GM18873 (cell line): ENCODE results near the gene QRFPR.
"Not testable (repeated sequence)": the region's sequence is repeated elsewhere in the genome, so short reads cannot be mapped to it uniquely, and the experiment has no call there.

ENCODE experiments used
- ATAC-seq: cut with Tn5 transposase; IDR thresholded peaks from one replicate; pipeline ENCODE4 v1.9.1; 2021; ENCODE audit warnings: mild to moderate bottlenecking, moderate library complexity, moderate number of reproducible peaks; ENCODE audit not compliant: unreplicated experiment, low FRiP score

Gene QRFPR

DNA sequence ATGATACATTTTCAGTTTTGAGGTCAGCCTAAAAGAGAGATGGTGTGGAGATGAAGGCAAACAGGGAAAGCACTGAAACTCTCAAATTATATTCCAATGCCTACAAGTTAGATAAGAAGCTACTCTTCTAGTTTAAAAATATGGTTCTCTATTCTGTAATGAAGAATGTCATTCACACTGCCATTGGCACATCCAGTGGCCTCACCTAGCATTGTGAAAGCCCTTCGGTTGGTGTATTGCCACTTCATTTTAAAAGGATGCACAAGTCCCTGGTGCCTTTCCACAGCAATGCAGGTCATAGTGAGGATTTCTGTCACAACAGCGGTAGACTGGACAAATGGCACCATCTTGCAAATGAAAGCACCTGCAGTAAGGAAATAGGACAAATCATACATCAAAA is 40.6 kb downstream of the QRFPR start:
- no peak for ATAC-seq

DNA sequence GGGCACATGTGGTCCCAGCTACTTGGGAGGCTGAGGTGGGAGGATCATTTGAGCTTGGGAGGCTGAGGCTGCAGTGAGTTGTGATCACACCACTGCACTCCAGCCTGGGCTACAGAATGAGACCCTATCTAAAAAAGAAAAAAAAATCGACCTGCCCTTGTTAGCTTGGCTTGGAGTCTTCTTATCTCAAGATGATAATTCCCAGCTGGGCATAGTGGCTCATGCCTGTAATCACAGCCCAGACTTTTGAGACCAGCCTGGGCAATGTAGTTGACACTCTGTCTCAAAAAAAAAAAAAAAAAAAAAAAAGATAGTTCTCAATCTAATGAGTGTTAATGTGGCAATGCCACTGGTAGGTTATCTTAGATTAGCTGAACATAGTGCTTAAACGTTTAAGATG is 41.0 kb downstream of the QRFPR start:
- ATAC-seq = no peak

DNA sequence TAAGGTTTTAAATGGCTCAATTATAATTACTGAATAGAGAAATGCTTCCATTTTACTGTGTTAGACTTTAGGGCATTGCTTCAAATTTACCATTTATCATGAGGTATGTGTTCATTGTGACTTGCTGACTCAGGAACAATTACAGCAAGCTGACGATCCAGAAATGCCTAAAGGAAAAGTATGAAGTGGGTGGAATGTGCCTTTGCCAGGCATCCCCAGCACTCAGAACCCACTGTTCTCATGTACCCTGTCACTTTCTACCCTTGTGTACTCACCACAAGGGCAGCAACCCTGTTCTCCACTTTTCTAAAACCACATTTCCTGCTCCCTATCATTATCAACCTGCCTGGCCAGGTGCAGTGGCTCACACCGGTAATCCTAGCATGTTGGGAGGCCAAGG is 41.5 kb downstream of the QRFPR start:
- no peak for ATAC-seq

DNA sequence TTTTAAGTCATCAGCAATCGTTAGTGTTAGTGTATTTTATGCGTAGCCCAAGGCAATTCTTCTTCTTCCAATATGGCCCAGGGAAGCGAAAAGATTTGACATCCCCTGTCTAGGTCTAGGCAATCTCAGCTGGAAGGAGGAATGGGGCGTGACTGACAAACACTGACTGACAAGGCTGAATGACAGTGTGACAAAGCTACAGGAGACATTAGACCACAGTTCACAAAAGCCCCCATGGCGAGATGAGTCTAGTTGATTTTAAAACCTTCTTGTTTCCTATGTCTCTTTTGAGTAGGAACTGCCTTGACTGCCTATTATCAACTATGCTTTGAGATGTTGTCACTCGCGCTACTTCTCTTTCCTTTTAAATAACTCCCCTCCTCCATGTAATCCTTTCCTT is 42.3 kb downstream of the QRFPR start:
- ATAC-seq = no peak

DNA sequence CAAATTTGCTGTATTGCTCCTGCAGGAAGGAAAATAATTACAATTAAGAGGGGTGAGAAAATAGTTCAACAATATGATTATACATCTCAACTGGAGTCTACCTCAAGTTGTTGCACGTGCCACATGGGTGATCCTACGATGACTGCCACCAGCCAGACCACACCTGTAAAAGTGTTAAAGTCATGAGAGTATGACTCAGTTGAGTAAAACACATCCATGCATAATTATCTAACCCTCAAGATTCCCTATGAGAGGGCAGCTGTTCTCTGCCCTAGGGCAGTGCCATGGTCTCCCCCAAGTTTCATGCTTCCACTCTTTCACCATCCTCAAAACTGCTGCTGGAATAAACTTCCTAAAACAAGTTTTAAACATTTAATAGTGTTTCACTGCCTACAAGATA is 44.1 kb downstream of the QRFPR start:
- no peak for ATAC-seq

DNA sequence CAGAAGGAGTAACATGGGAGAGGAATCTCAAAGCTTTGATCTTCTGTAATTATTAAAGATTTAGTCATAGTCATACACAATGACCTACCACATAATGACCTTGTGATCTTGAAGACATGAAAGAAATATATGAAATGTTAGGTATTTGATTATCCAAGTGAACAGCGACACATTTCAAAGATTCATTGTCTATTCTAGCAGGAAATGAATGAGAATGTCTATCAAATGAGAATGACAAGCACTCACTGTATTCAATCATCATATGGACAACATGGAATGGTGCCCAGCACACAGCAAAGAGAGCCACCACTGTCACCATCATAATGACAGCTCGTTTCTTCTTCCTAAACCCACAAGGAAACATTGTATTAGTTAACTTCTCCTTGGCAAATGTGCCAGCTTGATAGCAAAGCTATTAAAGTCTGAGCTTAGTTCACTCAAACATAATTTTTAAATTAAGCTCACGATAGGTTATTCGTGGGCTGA is 50.6 kb downstream of the QRFPR start:
- no peak for ATAC-seq

DNA sequence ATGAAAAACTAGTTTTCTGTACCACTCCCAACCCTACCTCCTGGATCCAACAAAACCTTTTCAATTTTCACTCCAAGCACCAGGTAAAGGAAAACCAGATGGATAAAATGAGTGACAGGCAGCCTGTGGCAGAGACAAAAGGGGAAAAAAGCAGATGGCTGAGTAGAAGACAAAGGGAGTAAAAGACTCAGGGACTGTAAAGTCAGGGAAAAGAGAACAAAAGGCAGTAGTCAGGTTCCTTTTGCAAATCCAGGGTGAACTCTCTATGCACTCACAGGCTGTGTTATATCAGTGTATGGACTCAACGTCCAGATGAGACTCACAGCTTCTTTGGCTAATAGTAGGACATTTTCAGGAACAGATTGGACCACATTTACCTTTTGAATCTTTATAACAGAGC is 54.2 kb downstream of the QRFPR start:
- no peak for ATAC-seq

DNA sequence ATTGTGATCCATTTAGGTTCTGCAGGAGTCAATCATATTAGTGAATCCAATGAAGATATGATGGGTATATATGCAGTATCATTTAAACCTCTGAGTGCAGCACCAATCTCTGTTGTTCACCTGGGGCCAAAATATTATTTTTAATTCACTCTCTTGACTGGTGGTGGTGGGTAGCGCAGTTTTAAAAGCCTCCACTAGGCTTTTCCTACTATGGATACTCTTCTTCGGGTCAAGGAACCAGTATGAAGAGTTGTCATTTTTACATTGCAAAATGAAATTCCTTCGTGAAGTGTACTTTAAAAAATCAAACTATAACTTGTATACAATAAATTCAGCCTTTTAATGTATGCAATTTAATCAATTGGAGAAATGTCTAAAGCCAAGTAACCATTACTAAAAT is 56.5 kb downstream of the QRFPR start:
- no peak for ATAC-seq

DNA sequence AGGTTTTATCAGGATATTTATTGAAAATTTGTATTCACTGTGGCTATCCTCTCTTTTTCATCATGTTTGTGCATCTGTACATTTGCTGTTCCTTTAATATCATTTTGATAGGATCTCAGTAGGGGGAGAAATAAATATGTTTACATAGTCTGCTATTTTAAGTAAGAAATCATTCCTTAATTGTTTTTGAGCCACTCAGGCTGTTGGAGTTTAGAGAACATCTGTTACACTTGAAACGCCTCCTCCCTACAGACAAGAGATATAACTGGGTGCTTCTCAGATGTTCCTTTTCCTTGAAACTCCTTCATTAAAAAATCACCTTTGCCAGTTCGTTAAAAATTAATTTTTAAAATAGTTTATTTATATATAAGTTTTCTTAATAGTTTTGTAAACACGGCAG is 59.4 kb downstream of the QRFPR start:
- no peak for ATAC-seq

DNA sequence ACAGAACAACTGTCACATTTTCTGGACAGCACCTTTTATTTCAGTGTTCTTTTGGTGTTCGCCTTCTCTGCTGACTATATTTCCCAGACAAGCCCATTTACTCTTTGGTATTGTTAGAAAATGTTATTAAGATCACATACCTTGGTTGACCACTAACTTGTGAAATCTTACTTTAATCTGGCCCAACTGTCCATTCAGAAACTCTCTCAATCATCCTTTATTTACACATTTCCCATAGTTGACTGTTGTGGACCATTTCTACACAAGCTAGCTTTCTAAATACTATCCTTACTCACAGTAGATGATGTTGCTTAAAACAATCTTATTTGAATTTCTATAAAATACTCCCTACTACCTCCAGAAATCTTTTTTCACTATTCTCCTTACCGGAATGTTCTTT is 64.7 kb downstream of the QRFPR start:
- no peak for ATAC-seq

DNA sequence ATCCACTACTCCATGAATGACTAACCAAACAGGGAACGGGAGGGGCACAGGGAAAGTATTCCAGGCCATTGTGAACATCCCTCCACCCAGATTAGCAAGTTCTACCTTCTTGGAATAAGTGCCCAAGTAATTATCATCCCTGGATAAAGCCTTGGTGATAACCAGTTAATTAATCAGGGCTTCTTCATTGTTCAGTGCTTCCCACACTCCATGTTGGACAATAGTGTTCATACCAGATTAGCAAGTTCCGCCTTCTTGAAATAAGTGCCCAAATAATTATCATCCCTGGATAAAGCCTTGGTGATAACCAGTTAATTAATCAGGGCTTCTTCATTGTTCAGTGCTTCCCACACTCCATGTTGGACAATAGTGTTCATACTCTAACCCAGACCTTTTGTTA is 67.4 kb downstream of the QRFPR start:
- ATAC-seq = not testable (repeated sequence)

DNA sequence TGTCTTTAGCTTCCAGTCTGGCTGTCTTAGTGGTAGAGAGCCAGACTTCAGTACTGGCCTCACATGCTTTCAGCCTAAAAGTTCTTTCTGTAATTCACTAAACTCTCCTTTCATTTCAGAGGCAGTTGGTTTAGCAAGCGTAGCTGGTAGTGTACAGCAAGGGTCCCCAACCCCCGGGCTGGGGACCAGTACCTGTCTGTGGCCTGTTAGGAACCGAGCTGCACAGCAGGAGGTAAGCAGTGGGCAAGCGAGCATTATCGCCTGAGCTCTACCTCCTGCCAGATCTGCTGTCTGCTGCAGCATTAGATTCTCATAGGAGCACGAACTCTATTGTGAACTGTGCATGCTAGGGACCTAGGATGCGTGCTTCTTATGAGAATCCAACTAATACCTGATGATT is 72.0 kb downstream of the QRFPR start:
- no peak for ATAC-seq

DNA sequence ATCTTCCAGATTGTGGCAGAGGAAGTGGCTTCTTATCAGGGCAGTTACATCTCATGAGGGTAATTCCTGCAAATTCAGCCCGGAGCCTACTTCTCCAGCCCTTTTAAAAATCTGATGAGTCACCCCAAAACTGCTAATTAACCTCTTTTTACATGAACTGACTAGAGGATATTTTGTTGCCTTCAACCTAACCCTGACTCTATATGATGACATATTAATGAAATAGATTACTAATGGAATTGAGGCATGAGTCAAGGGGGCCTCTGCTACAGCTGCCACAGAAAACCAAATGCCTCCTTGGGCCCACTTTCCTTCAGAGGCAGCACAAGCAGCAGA is 72.5 kb downstream of the QRFPR start:
- ATAC-seq = no peak

DNA sequence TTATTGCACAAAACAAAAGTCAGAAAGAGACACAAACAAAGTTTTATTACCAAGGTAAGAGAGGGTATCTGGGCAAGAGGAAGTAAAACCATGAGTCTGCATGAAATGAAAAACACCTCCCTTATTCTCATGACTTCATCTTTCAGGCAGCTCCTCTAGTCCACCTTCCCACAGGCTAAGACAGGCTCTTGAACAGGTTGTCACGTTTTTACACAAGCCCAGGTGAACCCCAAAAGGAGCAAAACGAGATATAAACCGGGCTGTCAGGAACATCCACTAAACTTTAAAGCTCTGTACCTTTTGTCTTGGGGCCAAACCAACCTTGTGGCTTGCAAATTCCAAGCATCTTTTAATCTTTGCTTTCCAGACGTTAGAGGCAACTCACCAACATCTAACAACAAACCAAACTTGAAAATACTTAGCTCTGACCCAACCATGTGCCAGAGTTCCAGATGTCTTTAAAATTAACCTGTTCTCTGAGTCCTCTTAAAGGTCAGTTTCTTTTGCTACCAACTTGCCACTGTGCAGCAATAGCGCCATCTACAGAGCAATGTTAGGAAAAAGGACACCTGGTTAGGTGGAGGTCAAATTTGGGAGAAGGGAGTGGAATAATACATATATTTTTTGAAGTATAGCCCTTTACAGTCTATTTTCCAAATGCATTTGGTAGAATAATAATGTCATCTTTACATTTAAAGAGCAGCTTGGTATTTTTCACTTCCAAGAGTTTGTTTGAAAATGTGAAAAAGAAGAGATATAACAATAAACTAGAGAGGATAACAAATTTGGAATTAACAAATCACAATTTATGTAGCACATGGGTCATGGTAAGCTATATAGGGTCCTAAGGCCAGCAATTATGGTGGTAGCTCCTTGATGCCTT is 73.1 kb downstream of the QRFPR start:
- ATAC-seq = peak; percentile 89

DNA sequence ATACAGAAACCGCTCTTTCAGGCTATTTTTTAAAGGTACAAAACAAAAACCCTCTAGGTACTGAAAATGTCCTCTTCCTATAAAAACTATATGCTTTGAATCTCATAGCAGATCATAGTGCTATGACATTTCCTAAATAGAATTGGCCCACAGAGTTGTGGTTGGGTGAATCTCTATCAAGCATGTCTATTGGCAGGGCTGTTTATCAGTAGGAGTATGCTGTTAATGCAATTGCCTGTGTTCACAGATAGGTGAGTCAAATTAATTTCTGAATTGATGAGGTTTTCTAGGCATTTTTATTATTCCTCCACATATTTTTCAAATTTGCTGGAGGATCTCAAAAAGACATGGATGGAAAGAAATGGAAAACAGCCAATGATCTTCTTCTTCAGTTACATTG is 73.9 kb downstream of the QRFPR start:
- no peak for ATAC-seq

DNA sequence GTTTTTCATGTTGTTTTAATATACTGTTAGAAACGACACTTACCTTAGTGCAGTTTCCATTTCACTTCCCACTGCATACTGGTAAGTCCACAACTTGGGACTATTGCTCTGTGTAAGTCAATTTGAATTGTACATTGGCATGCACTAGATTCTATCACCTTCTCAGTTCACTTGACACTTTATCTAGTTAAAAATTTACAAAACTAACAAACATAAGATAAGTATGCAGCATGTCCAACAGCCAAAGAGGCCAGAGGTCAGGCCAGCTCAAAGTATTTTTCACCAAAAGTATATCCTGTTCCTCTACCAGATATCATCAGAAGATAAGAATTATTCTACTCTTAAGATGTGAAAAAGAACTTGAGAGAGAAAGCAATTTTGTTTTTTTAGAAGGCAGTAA is 75.9 kb downstream of the QRFPR start:
- no peak for ATAC-seq

DNA sequence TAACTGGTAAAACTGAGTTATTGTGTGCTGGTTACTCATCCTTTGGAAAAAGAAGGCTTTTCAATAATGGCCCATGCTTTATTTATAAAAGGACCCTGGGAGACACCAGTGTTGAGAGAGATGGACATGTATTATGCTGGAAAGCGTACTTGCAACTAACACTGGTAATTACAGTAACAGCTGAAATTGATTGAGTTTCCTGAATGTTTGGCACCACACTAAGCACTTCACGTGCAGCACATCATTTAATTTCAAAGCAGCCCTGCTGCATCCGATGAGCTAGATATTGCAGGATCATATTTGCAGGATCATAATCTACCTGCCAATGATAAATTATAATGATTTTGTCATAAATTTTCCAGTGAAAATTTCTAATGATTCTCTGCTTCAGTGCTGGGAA is 81.5 kb downstream of the QRFPR start:
- ATAC-seq = no peak

DNA sequence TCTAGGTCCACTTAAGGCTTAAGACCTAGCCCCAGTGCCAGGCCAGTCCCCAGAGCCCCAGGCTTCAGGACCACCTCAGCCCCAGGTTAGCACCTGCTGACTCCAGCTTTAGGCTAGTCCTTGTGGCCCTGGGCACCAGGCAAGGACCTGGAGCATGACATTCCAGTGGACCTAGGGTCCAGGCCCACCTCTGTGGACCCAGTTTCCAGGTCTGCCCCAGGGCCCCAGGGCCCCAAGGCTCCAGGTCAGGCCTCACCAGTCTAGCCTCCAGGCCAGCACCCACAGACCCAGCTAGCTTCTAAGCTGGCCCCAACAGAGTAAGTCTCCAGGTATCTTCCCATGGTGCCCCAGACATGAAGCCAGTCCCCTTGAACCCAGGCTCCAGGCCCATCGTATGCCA is 97.5 kb downstream of the QRFPR start:
- ATAC-seq = no peak

DNA sequence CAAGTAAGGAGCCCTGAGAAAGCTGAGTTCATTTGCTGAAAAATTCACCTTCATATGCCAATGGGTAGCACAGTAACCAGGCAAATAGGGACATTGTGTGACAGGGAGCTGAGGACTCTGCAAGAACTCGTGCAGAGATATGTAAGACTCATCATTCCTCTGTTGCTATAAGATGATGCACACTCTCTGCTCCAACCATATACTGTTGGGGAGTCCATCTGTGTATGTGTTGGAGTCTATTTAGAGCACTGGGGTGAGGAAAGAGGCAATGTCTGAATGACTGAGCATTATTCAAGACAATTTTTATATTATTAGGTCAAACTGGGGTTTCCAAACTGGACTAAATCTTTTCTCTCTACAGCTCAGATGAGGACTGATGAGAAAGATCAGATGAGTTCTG is 100.4 kb downstream of the QRFPR start:
- ATAC-seq = no peak

DNA sequence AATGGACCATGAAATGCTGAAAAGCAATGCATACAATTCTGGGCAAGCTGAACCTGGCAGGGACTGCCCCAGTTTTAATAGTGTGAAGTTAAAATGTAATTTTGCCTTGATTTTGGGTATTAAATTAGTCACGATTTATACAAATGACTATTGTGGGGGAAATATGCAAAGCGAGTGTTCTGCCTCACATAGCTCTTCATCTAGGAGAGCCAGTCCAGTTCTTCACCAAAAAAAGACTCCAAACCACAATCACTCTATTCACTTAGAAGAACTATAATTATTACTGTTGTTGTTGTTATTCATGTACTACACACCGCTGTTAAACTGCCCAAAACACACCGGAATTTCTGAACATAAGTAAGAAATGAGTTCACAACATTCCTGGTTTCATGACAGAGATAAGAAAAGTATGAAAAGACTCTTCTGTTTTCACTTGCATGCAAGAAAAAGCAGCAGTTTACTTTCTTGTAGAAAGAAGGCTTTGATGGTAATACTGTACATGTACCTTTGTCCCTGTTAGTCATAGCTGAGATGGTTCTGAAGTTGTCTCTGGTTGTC is 101.9 kb downstream of the QRFPR start:
- peak; percentile 87 for ATAC-seq
